Smooth muscle cell (in vitro differentiated cells): ENCODE data around the gene TNFAIP1. TPM values are rescaled to one million over a fixed set of nuclear protein-coding genes. Genes with fewer than 3 reads are reported as not detected.

Experiments
- DNase-seq: peaks from one replicate; lab custom pipeline; 2025; ENCODE audit not compliant: unreplicated experiment; lab: John Stamatoyannopoulos, UW
- H2AFZ ChIP-seq: fragments of 200-600 bp; sonication (generic); 2 replicates; pipeline ENCODE4 v1.6.0; 2016; ENCODE audit warnings: antibody characterized with exemption, low read depth, mild to moderate bottlenecking
- H3F3A ChIP-seq: fragments of 200-600 bp; sonication (generic); 2 replicates; pipeline ENCODE4 v1.6.0; 2017; ENCODE audit warnings: antibody characterized with exemption, low read depth
- H3K27ac ChIP-seq: fragments of 200-600 bp; sonication (generic); 2 replicates; pipeline ENCODE4 v1.5.1; 2016; ENCODE audit warnings: low read depth, mild to moderate bottlenecking
- H3K27me3 ChIP-seq: fragments of 200-600 bp; sonication (generic); 2 replicates; pipeline ENCODE4 v1.6.1; 2016; ENCODE audit warnings: low read depth, mild to moderate bottlenecking
- H3K36me3 ChIP-seq: fragments of 200-600 bp; sonication (generic); 2 replicates; pipeline ENCODE4 v1.5.1; 2016; ENCODE audit warnings: low read depth
- H3K4me1 ChIP-seq: fragments of 200-600 bp; sonication (generic); 2 replicates; pipeline ENCODE4 v1.5.1; 2016; ENCODE audit warnings: low read depth
- H3K4me2 ChIP-seq: fragments of 200-600 bp; sonication (generic); 2 replicates; pipeline ENCODE4 v1.6.0; 2016; ENCODE audit warnings: mild to moderate bottlenecking
- H3K4me3 ChIP-seq: fragments of 200-600 bp; sonication (generic); 2 replicates; pipeline ENCODE4 v1.5.1; 2016; ENCODE audit warnings: mild to moderate bottlenecking
- H3K79me2 ChIP-seq: fragments of 200-600 bp; sonication (generic); 2 replicates; pipeline ENCODE4 v1.6.0; 2016; ENCODE audit warnings: low read depth, mild to moderate bottlenecking
- H3K9ac ChIP-seq: fragments of 200-600 bp; sonication (generic); 2 replicates; pipeline ENCODE4 v1.6.0; 2016; ENCODE audit warnings: low read depth
- H3K9me3 ChIP-seq: fragments of 200-600 bp; sonication (generic); replicated peaks from 2 replicates; pipeline ENCODE4 v1.5.1; 2016; ENCODE audit warnings: low read depth
- H4K20me1 ChIP-seq: fragments of 200-600 bp; sonication (generic); 2 replicates; pipeline ENCODE4 v1.6.0; 2016; ENCODE audit warnings: low read depth
- CTCF ChIP-seq: fragments of 200-600 bp; sonication (generic); IDR thresholded peaks from 2 replicates; pipeline ENCODE4 v1.5.1; 2017; ENCODE audit warnings: borderline replicate concordance, mild to moderate bottlenecking, antibody characterized with exemption; ENCODE audit not compliant: insufficient read depth, poor library complexity, severe bottlenecking
- WGBS: methylation state at CpG from one replicate; pipeline ENCODE4 v1.1.7; 2016; ENCODE audit warnings: low lambda C conversion rate; 5-methylcytosine and 5-hydroxymethylcytosine counted together
- polyA plus RNA-seq: library from polyadenylated mRNA; unstranded; fragments of >200 nt; fragmentation: Nextera tagmentation; extraction: Ambion mirVana; gene quantifications from 2 replicates; pipeline ENCODE4 v1.2.1, GENCODE V29; 2016
- total RNA-seq: library from RNA; depleted of rRNA; stranded (reverse); fragments of >200 nt; gene quantifications from 2 replicates; pipeline ENCODE4 v1.2.3, GENCODE V29; 2014

The TNFAIP1 gene
- total and polyA plus RNA-seq, 2 experiments from 2014 or later, result 75.0 to 81.0 TPM

GRCh38 chr17:28298449-28298848 lies 37.1 kb upstream of the TNFAIP1 start:
- H2AFZ ChIP-seq, result no peak overlapping the region

GRCh38 chr17:28306954-28307401 lies 28.6 kb upstream of the TNFAIP1 start:
- Histone ChIP-seq H3K4me3 (no peak overlapping the region), H3K9ac (no peak overlapping the region), H3K9me3 (no peaks in the 10 kb centered on the region), H2AFZ (no peak overlapping the region), H4K20me1 (no peaks in the 10 kb centered on the region), H3K36me3 (no peaks in the 10 kb centered on the region), H3F3A (no peaks in the 10 kb centered on the region), H3K27me3 (no peaks in the 10 kb centered on the region), H3K27ac (no peak overlapping the region), H3K4me1 (no peaks in the 10 kb centered on the region), H3K4me2 (no peak overlapping the region), H3K79me2 (no peaks in the 10 kb centered on the region)
- 85% methylated on average over 36 of the region's 38 CpGs for WGBS
- no peak for TF ChIP-seq CTCF
- no peak for DNase-seq

More at GRCh38 chr17:28298449-28298848, 37.1 kb upstream of the TNFAIP1 start:
- no peak overlapping the region for H3K9ac ChIP-seq
- H3K36me3 ChIP-seq, result no peaks in the 10 kb centered on the region
- no peaks in the 10 kb centered on the region for H3K79me2 ChIP-seq
- no peaks in the 10 kb centered on the region for H3K27me3 ChIP-seq
- no peak for TF ChIP-seq CTCF
- DNase-seq, result no peak
- H3K4me3 ChIP-seq, result no peak overlapping the region
- H3K9me3 ChIP-seq, result no peaks in the 10 kb centered on the region
- no peak overlapping the region for H3K4me2 ChIP-seq
- no peak overlapping the region for H3K27ac ChIP-seq
- H4K20me1 ChIP-seq, result no peaks in the 10 kb centered on the region
- H3K4me1 ChIP-seq, result no peaks in the 10 kb centered on the region
- WGBS, result 93% methylated on average over 3 of the region's 3 CpGs
- H3F3A ChIP-seq, result no peaks in the 10 kb centered on the region

GRCh38 chr17:28313841-28314240 lies 21.7 kb upstream of the TNFAIP1 start:
- 92% methylated on average over 2 of the region's 2 CpGs for WGBS

More at GRCh38 chr17:28313841-28314240, 21.7 kb upstream of the TNFAIP1 start:
- H3K36me3 ChIP-seq, result no peaks in the 10 kb centered on the region
- H3K27ac ChIP-seq, result no peak overlapping the region
- H2AFZ ChIP-seq, result no peak overlapping the region
- no peaks in the 10 kb centered on the region for H3K79me2 ChIP-seq
- H3K4me3 ChIP-seq, result no peak overlapping the region
- H3K27me3 ChIP-seq, result no peaks in the 10 kb centered on the region
- H3K4me1 ChIP-seq, result peaks cover 4% of the 10 kb centered on the region
- H3K9ac ChIP-seq, result no peak overlapping the region
- peaks cover 3% of the 10 kb centered on the region for H3F3A ChIP-seq
- TF ChIP-seq CTCF, result no peak
- DNase-seq, result no peak
- no peak overlapping the region for H3K4me2 ChIP-seq
- H3K9me3 ChIP-seq, result no peaks in the 10 kb centered on the region
- no peaks in the 10 kb centered on the region for H4K20me1 ChIP-seq
